ENCODE data around the gene NUAK1.

Gene NUAK1

DNA sequence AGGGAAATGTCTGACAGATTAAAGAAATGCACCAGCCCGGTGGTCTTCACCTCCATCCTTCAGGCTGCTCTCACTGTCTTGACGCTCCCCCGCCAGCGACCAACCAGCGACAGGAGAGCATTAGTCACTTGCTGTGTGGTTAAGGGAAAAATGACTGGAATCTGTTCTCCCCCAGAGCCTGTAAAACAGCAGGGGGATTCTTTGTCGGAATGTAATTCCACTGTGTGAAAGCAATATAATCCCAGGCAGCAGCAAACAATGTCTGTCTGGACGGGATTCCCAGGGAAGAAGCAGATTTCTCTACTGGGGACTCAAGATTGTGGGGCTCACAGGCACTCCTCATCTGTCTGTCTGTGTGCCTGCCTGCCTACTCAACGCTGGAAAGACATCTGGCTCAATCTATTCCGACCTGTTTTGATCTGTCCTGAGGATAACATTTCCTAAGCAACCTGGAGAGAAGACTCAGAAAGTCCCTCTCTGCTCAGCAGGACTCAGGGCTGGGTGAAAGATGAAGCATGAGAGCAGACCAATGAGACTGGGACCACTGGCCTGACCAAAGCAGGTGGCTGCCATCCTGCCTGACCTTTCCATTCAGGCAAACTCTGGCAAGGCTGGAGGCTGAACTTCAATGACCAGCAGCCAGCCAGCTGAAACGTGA lies 54.6 kb downstream of the NUAK1 start:
- DNase-seq (ENCODE audit: low read depth in 3 of 3), result no peak

DNA sequence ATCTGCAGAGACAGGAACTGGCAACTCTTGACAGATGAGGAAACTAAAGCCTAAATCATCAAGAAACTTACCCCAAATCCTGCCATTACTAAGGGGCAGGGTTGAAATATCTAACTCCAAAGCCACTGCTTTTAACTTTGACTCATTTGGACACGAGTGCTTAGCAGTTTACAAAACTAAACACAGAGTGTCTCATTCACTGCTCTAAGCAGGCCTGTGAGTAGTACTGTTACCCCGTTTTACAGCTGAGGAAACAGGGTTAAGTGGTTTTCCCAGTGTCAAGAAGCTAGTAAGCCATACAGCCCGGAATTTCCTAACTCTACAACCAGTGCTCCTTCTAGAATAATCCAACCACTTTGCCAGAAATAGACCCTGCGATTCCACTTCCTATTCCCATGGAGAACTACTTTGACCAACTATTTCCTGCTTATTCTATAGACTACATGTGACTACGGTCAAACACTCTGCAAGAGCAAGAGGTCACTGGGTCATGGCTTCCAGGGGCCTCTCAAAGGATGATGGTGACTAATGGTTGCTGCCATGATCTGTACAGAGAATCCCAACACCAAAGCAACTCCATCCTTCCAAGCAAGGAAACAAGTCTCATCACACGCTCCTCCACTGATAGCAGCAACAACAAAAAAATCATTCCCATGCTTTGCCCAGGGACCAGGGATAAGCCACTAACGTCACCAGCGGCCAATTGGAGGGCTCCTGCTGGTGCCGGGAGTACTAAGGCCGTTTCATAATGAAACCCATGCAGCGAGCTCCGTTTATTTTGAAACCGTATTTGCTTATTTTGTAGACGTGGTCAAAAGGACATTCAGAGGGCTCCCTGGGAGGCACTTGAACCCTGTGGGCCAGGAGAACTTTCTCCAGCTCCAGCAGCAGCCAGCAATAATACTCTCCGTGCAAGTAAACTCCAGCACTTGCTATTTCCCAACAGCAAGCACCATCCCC lies 56.3 kb downstream of the NUAK1 start:
- no peak for DNase-seq (ENCODE audit: low read depth in 3 of 3)

DNA sequence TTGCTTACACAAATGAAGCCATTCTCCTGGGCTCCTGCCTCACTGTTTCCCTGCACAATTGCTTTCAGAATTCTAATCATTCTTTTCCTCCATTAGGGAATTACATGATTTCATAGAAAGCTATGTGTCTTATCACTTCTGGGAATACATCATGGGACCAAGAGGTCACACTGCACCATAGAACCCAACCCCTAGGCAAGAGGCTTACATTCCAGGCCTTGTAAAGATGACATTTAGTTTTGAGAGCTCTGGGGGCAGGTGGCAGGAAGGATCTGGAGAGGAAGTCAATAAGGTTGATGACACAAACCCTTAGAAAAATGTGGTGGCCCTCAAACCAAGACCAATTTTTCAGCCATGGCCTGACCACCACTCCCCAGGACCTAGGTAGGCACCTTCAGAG lies 57.1 kb downstream of the NUAK1 start:
- DNase-seq (ENCODE audit: low read depth in 3 of 3), result no peak

DNA sequence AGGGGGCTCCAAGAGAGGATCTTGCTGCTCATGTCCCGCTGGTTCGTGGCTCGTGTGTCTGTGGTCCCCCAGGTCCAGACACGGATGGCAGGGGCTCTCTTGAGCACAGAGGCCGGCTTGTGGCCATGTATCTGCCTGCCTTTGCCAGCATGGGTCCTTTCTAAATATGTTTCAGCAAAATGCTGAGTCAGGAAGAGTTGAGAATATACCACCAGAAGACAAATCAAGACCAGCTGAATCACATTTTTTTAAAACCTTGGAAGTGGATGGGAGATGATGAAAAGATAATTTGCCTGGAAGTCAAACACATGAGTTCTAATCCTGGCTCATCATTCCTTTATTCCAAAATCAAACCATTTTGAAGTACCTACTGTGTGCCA lies 58.0 kb downstream of the NUAK1 start:
- DNase-seq (ENCODE audit: low read depth in 3 of 3), result no peak

DNA sequence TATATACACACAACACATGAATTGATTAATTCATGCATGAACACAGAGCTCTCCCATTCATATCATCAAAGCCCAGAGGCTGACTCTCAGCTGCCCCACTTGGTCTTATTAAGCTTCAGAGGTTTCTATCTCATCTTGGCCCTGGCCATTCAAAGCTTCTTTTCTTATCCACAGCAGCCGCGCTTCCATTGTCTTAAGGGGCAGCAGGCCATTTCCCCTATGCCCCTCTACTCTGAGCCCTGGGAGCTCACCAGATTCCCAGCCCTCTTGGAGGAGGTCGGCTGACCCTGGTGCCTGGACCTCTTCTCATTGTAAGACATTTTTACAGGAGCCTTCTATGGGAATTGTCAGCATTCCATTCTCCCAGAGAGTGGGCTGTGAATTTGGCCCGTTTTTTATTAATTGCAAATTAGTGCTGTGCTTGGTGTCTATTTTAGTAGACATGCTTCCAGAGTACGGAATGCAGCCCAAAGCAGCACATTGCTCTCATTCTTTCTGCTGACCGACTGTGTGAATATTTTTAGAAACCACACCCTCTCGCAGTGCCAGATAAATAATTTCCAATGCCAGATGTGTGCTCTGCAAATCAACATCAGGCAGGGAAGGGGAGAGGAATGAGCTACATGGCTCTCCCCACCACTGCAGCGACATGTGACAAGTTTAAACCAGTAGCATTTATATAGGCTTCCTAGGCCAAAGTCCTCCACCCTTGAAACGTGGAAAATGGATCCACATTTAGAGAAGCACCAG lies 58.5 kb downstream of the NUAK1 start:
- DNase-seq (ENCODE audit: low read depth in 3 of 3), result no peak

DNA sequence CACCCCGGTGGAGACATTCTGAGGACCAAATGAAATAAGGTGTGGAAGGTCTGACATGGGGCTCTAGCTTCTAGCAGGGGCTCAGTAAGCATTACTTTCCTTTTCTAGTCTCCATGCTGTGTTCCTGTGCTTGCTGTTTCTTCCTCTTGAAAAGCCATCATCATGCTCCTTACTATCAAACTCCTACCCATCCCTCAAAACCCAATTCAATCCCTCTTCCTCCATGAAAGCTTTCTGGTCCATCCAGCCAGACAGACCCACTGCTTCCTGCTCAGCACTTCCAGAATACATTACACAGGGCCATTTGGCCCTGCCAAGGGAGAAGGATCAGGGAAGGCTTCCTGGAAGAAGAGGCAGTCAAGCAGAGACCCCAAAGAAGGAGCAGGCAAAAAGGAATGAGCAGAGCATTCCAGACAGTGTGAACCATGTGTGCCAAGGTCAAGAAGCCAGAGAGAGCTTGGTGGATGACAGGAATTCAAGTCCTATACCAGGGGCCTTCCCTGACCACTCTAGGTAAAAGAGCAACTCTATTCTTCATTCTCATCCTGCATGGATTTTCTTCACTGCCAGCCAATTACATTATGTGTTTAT lies 59.5 kb downstream of the NUAK1 start:
- no peak for DNase-seq (ENCODE audit: low read depth in 3 of 3)

DNA sequence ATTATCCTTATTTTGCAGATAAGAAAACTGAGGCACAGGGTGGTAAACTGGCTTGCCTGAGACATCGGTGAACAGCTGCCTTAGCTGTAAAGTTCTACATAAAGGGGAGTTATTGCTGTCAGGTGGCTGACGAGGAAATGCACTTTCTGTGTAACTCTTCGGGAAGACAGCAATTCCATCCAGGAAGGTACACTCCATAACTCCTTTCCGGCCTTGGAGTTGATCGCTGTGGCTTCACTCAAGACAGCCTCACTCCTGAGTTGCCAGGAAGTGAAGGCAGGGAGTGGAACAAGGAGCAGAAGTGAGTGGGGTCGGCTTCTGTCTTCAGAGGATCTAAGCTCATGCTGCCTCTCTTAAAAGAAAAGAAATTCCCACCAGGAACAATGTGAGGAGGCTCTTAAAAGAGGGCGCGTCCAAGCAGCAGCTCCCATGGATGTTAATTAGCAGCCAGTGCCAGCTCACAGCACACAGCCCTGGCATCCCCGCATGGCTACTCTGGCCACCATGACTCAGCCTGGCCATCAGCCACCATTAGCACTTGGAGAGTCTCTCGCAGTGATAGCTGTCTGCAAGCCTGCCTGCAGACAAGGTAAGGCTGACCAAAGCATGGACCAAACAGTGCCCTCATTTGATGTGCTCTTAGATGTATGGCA lies 60.3 kb downstream of the NUAK1 start:
- no peak for DNase-seq (ENCODE audit: low read depth in 3 of 3)

DNA sequence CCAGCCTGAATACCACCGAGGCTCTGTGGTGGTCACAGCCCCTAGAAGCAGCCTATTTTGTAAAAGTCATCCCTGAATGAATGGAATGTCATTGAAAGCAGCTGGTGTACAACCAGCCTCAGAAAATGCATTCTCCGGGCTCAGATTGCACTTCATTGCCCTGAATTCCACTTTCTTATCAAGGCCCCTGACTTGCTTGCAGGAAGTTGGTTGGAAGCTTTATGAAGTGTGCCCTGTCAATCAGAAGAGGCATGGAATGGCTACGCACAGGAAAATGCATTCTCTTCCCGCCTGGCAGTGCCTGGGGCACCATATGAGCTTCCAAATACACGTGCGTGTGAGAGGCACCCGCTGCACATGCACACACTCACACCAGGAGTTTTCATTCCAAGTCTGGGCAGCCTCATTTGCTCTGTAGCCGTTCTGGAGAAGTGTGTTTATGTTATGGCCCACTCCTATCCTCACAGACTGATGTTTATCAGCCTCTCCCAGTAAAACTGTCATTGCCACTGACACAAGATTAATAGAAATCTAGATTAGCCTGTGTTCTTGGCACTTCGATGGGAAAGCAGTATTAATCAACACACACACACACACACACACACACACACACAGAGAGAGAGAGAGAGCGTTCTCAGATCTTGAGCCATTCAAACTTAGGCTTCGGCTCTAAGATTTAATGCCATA lies 63.9 kb downstream of the NUAK1 start:
- DNase-seq (ENCODE audit: low read depth in 3 of 3), result no peak

DNA sequence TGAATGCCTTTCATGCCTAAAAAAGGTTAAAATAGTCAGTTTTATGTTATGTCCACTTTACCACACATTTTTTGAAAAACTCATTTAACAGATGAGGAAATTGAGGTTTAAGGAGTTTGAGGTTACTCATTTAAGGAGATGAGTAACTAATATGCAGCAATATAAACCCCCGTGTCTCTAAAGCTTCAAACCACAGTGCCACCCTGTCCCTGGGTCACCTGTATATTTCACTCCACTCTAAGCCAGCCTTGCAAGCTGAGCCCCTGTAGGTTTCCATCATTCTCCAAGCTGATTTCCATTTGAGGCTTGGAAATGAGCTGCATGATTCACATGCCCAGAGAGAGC lies 64.4 kb downstream of the NUAK1 start:
- no peak for DNase-seq (ENCODE audit: low read depth in 3 of 3)

DNA sequence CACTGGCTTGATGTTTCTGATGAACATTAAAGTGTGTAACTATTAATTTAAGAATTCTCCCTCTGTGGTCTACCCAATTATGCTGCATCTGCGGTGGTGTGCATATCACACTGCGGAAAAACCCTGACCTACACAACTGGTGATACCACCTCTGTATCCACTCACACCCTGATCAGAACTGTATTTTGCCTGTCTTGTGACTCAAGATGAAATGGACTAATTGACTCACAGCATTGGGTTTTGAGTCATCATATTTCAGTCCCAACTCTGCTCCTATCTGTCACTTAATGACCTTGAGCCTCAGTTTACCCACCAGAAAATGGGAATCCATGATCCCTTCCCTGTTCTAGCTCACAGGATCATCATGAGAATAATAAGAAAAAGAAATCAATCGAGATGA lies 65.6 kb downstream of the NUAK1 start:
- no peak for DNase-seq (ENCODE audit: low read depth in 3 of 3)

DNA sequence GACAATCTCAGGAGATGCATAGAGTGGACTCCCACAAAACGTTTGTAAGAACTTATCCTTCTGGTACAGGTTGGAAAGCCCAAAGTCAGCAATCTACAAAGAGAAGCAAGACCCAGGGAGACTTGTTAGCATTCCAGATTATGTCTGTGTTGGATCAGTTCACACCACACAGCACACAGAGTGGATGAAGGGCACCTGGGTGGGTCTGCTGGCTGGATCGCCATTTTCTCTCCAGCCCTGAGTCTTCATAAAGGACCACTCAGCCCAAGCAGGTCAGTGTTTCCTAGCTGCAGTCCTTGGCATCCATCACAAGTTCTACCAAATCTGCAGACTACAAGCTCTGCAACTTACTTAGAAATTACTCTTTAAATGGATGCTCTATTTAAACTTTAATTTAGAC lies 66.0 kb downstream of the NUAK1 start:
- DNase-seq (ENCODE audit: low read depth in 3 of 3), result no peak

DNA sequence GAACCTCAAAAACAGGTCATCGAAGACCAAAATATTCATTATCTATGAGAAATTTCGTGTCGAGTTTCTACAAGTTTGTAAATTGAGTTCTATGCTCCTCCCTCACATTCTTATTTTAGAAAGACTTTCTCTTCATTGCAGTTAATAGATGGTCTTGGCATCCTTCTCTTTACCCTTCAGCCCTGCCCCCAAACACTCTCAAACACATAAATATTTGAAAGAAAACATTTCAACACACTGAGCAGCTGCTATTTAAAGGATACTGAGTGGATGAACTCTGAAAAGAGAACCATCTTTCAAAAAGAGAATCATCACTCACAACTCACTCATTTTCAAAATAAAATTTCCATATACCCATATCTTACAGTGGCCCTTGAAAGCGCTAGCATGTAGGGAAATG lies 67.1 kb downstream of the NUAK1 start:
- no peak for DNase-seq (ENCODE audit: low read depth in 3 of 3)

DNA sequence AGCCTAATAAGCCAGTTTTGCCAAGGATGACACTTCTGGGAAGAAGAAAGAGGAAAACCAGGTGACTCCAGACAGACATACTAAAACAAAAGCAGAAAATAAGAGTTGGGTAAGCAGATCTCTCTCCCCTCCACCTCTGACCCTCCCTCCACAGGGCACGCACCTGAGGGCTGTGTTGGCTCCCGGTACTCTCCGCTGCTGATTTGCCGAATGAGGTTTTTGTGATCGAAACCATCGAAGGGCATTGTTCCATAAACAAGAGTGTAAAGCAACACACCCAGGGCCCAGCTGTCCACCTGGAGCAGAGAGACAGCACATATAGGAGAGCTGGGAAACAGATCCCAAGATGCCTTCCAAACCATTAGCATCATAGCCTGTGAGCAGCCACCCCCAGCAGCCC lies 68.1 kb downstream of the NUAK1 start:
- DNase-seq (ENCODE audit: low read depth in 3 of 3), result no peak

DNA sequence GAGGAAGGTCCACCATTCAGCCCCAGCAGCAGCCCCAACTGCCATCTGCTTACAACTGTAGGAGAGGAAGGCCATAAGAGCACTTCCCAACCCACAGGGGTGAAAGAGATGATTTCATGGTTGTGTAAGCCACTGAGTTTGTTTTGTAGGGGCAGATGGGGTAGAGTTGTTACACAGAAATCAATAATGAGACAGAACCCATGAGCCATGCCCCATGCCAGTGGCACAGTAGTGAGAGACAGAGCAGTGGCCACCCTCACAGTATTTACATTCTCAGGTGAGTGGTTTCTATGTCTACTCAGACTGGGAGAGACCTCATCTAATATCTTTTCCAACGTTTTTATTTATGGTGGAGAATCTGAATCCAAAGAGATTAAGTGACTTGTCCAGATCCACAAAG lies 68.6 kb downstream of the NUAK1 start:
- no peak for DNase-seq (ENCODE audit: low read depth in 3 of 3)

DNA sequence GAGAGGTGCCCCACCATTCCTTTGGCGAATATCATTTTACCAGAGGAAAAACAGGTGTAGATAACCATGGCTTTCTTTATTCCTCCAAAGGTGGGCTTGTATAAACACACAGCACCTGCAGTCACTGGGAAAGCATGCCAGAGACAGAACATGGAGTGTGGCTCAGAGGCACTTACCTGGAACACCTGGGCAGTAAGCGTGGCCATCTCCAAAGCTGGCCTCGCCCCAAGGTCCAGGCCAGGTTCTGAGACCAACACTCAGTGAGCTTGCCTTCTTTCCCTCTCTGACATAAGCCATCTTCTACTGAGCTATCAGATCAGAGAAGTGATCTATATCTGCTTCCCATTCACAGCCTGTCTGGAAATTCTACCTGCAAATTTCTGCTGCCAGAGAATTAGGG lies 70.5 kb downstream of the NUAK1 start:
- no peak for DNase-seq (ENCODE audit: low read depth in 3 of 3)

DNA sequence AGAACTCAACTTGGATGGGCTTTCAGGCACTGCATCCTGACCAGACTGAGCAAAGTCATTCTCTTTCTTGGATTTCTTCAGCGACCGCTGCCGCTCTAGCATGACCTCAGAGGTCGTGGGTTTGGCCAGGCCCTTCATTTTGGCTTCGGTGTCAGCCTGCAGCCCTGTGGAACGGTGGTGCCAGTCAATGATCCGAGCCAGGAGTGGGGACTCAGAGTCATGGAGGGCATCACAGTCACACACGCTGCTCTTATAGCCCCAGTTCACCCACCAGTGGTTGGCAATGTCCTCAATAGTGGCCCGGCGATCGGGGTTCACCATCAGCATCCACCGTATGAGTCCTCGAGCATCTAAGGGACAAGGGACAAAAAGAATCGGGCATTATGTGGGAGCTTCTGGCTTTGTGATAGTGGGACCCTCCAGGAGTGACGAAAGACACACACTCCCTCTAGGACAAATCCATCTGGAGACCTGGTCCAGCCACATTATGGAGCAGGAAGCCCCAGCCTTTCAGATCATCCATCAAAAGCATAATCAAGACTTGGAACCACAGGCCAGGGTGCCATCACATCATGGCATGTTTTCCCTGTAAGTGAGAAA lies 71.0 kb downstream of the NUAK1 start:
- DNase-seq (ENCODE audit: low read depth in 3 of 3), result no peak

DNA sequence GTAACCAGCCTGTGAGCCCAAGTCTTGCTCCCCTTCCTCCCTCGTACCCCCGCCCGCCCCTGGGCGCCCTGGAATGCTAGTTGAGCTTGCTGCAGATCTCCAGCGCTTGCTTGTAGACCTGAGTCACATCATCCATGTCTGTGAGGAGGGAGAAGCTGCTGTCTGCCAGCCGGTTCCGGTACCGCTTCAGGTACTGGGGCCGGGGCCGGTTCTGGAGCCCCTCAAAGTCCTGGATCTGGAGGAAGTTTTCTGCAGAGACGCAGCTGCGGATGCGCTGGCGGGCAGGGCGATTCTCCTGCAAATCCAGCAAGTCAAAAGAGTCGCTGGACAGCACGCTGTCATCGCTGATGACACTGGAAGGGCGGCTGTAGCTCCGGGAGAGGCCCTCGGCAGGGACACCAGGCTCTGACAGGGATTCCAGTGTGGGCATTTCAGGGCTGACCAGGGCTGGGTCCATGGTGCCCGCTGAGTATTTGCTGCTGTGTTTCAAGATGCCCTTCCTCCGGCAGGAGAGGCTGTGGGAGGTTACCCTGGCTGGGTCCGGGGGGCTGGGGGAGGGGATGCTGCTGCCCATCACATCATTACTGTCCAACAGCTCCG lies 71.9 kb downstream of the NUAK1 start:
- no peak for DNase-seq (ENCODE audit: low read depth in 3 of 3)

DNA sequence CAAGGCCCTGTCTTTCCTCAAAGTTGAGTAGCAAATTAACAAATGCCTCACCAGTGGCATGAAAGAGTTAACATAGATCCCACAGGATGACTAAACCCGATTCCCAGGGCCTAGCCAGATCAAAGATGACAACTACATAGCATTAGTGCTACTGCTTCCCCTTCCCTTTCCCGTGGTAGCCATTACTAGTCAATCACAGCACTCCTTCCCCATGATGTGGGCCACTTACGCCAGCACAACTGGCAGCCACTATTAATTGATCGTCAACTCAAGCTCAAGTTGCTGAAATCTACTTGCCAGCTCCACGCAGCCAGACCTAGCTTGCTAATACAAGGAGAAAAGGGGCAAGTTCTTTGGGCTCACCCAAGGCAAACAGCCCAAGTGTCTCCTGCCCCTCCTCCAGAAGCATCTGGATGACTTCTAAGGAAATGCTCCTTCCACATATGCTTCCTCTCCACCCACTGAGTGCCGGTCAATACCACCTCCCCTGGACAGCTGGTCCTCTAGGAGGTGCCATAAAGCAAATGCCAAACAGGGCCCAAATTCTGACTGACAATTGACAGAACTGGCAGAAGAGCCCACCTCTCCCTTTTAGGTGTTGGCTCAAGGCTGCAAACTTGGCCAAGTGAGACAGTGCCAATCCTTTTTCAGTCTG lies 72.6 kb downstream of the NUAK1 start:
- DNase-seq (ENCODE audit: low read depth in 3 of 3), result no peak

DNA sequence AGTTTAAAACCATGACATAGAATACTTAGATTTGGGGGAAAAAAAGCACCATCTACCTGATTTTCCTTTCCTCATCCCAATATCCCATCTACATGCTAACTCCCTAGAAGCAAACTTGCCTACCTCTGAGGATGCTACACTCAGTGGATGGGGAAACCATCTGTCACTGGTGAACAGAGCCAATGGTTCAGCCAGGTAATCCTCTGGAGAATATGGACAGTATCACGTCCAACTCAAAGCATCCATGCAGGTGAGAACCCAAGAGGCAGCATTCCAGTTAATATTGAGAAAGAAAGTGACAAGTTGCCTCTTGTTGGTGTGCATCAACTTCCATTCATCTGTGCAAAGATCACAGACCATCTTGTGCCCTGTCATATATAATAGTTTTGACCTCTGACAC lies 73.2 kb downstream of the NUAK1 start:
- DNase-seq (ENCODE audit: low read depth in 3 of 3), result no peak

DNA sequence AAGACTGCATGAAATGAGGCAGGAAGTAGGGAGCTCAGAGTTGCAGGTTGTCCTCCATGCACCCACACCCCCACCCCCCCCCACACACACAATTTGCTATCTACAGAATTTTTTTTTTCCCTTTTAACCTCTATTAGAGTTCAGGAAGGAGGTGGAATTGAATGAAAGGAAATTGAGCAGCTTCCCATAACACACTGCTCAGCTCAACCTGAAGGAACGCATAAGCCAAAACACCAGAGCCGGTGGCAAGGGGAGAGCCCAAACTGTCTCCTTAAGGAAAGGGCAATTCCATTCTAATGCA lies 74.1 kb downstream of the NUAK1 start:
- no peak for DNase-seq (ENCODE audit: low read depth in 3 of 3)

Data from stimulated activated CD4-positive, alpha-beta T cell treated with anti-CD3 and anti-CD28 coated beads, TNF-alpha, amount 100 ng/mL, for 4 hours (primary cell).